SIG-M5 (cell line): ENCODE results near the gene MAPRE3.

ENCODE experiments used
- DNase-seq: peaks from one replicate; lab custom pipeline; 2025; lab: John Stamatoyannopoulos, UW

Gene MAPRE3

GRCh38 chr2:26950246-26950645 lies 20.2 kb upstream of the MAPRE3 start:
- no peak for DNase-seq

DNA sequence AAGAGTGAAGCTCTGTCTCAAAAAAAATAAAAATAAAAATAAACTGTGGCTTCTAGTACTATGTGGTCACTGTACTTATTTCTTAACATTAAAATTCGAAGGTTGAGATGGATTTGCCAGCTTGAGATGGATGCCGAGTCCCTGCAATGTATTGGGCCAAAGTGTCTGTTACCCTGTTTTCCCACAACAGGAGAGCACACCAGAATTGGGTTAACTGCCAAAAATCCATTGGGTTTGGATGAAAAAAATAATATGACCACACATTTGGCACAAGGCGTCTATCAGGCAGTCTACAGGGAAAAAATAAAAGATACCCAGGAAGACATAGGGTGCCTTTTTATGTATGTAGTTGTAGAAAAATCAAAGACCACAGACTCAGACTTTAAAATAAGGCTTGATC lies 19.2 kb upstream of the MAPRE3 start:
- DNase-seq, result no peak

- DNase-seq, result no peak
Measured at GRCh38 chr2:26952374-26952773, 18.1 kb upstream of the MAPRE3 start.

- no peak for DNase-seq
Measured at GRCh38 chr2:26954135-26954534, 16.3 kb upstream of the MAPRE3 start.

- DNase-seq, result no peak
Measured at GRCh38 chr2:26957041-26957440, 13.4 kb upstream of the MAPRE3 start.

DNA sequence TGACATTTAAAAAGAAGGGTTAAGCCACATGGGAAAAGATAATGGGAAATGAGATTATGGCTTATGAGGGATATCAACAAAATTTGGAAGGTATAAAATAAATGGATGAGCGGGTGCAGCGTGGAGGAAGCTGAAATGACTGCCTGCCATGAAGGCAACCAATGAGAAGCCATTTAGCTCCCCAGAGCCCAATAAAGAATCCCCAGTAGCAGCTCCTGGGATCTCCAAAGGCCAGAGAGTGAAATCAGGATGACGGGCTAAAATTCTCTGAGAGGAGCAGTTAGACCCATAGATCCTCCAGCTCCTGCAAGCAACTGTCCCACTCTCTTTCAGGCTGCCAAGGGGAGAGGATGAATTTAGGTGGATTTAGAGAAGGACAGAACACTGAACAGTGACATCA lies 12.9 kb upstream of the MAPRE3 start:
- DNase-seq, result no peak

DNA sequence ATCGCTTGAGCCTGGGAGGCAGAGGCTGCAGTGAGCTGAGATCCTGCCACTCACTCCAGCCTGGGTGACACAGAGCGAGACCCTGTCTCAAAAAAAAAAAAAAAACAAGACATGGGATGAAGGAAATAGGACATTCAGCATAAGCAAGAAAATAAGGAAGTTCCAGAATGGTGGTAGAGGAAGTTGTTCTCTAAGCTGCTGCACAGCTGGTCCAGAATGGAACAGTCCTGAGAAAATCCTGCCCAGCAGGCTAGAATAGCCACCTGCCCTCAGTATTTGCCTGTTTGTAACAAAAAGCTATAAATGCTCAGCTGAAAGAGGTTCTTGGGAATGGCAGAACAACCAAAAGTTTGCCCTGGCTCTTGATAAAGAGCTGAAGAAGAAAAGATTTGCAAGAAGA lies 11.1 kb upstream of the MAPRE3 start:
- DNase-seq, result no peak

DNA sequence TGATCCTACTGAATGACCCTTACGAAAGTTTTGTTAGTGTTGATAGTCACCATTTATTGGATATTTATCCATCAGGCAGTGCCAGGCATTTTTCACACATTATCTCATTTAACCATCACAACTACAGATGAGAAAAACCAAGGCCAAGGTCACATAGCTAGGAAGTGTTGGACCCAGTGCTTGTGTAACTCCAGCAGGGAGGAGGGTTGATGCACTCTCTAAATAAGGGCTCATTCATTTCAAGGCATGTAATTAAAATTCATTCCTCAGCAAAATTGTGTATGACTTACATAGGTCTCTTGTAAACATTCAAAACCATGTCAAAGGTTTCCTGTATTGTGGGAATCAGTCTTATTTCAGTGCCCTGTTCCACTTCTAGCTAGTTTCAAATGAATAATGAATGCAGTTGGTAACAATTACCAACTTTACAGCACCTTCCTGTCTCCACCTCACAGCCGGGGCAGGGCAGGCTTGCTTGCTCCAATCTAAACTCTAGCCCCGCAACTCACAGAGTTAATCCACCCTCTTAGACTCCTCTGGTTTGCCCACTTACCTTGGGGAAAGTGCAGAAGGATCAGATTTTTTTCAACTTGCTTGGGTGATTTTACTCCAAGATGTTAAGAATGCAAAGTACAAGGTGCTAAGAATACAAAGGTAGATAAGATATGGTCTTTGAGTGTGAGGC lies 5.8 kb upstream of the MAPRE3 start:
- no peak for DNase-seq

GRCh38 chr2:26968001-26968400 lies 2.4 kb upstream of the MAPRE3 start:
- DNase-seq, result no peak

- DNase-seq, result no peak
Measured at GRCh38 chr2:26969077-26969844, 1.2 kb upstream of the MAPRE3 start.

- DNase-seq, result no peak
Measured at GRCh38 chr2:26970928-26971627, 641 bp downstream of the MAPRE3 start.

- DNase-seq, result no peak
Measured at GRCh38 chr2:26971911-26972786, 1.7 kb downstream of the MAPRE3 start.

DNA sequence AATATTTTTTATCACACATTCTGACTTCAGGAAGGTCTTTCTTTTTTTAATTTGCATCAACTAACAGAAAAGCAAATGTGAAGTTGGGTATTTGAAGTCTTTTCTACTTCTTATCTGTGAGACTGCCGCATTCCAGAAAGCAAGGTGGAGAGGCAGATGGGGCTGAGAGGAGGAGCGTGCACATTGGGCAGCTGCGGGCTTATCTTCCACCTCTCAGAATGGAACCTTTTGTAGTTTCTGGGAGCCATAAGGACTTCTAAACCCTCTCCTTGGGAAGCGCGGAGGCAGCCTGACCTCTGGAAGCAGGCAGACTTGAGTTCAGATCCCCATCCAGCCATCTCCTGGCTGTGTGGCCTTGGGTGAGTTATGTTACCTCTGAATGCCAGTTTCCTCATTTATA lies 3.9 kb downstream of the MAPRE3 start:
- no peak for DNase-seq

DNA sequence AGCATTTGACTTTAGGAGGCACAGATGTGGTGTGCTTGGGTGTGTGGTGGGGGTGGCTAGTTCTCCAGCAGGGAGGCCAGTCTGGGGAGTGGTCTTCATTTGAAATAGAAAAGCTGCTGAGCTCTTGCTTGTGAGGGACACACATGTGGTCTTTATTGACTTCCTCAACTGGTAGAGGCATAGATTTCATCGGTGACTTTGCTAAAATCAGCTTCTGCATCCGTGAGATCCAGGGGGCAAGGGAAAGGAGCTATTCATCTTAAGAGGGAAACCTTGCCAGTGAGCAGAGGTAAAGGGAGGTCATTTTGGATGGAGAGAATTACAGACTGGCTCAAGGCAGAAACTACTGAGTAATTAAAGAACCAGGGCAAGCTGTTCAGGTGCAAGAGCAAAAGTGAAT lies 4.7 kb downstream of the MAPRE3 start:
- no peak for DNase-seq

DNA sequence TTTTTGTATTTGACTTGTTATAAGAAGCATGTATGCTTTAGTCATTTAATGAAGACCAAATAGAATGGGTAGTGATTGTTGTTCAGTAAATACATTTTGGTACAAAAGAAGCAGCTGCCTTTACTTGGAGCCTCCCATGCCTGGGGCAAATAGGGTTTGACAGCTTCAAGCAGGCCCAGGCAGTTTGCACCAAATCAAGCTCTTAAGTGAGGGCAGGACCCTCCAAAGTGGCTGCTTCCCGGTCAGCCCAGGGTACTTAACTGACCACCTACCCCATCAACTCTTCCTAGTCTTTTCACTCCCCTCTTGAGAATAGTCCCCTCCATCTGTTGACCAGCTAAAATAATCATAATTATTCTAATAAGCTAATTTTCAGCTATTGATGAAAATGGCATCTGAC lies 5.2 kb downstream of the MAPRE3 start:
- DNase-seq, result no peak

- DNase-seq, result no peak
Measured at GRCh38 chr2:26976237-26976636, 5.8 kb downstream of the MAPRE3 start.

DNA sequence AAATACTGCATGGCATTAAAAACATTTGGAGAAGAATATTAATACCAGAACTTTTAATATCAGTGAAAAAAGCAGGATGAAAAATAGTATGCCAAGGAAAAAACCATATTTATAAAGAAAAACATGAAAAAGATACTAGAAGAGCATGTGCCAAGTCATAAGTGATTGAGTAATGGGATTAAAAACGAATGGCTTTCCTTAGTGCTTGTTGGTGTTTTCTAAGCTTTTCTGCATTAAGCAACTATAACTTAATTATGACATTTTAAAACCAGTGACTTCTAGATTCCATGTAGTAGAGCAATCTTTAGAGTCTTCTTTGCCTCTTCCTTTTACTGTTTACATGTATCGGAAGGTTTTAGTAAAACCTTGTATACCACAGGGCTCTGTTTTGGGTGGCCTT lies 6.6 kb downstream of the MAPRE3 start:
- DNase-seq, result no peak

GRCh38 chr2:26978061-26978596 lies 7.7 kb downstream of the MAPRE3 start:
- DNase-seq, result no peak

DNA sequence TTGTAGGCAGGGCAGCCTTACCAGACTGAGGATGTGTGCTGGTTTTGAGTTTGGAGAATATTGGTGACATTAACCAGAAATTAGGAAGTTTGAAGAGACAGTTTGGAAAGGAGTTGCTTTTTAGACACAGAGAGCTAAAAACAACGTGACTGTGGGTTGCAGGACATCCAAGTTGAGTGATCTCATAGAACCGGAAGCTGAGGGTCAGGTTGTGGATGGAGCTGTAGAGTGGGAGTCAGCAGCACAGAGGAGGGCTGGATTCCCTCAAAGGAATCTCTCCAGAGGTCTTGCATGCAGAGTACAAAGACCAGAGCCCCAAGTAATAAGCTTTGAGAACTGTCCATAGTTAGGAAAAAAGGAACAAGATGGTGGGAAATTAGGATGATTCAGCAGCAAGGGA lies 9.3 kb downstream of the MAPRE3 start:
- DNase-seq, result no peak

DNA sequence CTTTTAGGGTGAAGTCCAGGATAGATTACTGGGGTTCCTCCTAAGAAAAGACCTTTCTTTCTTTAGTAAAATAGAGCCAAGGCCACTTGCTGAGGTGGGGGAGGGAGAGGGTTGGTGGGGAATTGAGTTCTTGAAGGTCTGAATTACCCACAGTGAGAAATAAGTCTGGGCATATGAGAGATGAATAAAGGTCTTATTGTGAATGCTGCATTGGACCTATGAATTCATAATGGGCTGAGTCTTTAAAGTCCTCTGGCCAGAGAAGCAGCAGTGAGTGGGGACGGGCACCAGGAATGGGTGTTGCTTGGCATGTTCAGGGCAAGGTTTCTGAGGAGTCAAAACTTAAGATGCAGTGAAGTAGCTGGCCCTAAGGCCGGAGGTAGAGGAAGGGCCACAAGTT lies 10.5 kb downstream of the MAPRE3 start:
- DNase-seq, result no peak

DNA sequence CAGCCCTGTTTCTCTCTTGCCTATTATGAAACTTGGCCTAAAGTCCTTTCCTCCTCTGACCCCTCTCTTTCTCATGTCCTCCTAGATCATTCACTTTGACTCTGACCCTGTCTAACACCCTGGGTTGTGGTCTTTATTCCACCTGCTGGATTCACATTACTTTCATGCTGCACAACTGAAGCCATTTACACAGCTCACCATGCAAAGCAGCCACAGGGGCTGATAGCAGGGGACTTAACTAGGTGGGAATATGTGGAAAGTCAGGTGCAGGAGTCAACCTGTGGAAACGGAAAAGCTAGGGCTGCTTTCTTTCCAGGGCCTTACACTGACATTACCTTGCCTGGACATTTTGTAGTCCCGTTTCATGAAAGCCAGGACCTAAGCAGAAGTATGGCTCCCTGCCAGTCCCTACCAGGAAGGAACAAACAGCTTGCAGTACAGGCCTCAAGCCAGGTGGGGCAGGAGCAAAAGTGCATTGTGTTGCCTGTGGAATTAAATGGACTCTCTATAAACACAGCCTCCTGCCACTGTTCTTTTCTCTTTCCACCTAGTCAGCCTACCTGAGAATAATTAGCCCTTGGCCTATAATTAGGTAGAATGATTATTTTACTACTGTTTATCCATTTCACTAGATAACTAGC lies 11.8 kb downstream of the MAPRE3 start:
- no peak for DNase-seq
